Right ventricle myocardium superior (tissue), 1 donor: ENCODE results near the gene CFAP99. TPM values are rescaled to one million over a fixed set of nuclear protein-coding genes. Genes with fewer than 3 reads are reported as not detected.

ENCODE experiments used
- ATAC-seq: fragments of 200-7000 bp; cut with Tn5 transposase; one replicate; pipeline ENCODE4 v1.9.1; 2020; ENCODE audit warnings: mild to moderate bottlenecking; ENCODE audit not compliant: poor library complexity
- DNase-seq: peaks from one replicate; pipeline ENCODE4 v3.0.0-alpha.2; 2020
- intact Hi-C: fragments of 100-400 bp; cut with DNase I; formaldehyde crosslinking; loops from one replicate; pipeline ENCODE4 v1.11.2; 2022
- total RNA-seq: library from RNA; stranded (reverse); fragmentation: NEBNext Ultra II Directional; extraction: Animal tissue kit (Norgen Biotek cat#: 25700); gene quantifications from one replicate; pipeline ENCODE4 v1.2.1, GENCODE V29; 2021
- donor health status: DM: no; HTN: yes; CAD: no; lungs with severe emphysema.

The CFAP99 gene
- total RNA-seq, 1 donor from 2014 or later: not detected

GRCh38 chr4:2511645-2512131, 92.9 kb downstream of the CFAP99 start:
- DNase-seq: no peak
- intact Hi-C loops: no loop called here
- no peak for ATAC-seq

Other genes with a start within 250 kb of the CFAP99 start
- gene HAUS3, start 176.8 kb upstream of the CFAP99 start, total RNA-seq: 5.7 TPM
- gene POLN, start 176.8 kb upstream of the CFAP99 start, total RNA-seq: 2.3 TPM
- gene MXD4, start 156.8 kb upstream of the CFAP99 start, total RNA-seq: 31.5 TPM
- 6.7 TPM for gene ZFYVE28, start 310 bp upstream of the CFAP99 start, total RNA-seq
- gene RNF4, start 50.2 kb downstream of the CFAP99 start, total RNA-seq: 22.3 TPM
- gene FAM193A, start 117.7 kb downstream of the CFAP99 start, total RNA-seq: 14.5 TPM